HEK293T (cell line): ENCODE data around the gene LINC01488.

Experiments
- ARNT ChIP-seq: fragments of 450-650 bp; IDR thresholded peaks from 2 replicates; pipeline ENCODE4 v1.6.1; 2017; ENCODE audit warnings: mild to moderate bottlenecking
- BHLHE40 ChIP-seq: fragments of 450-650 bp; IDR thresholded peaks from 2 replicates; pipeline ENCODE4 v1.6.1; 2016; ENCODE audit warnings: mild to moderate bottlenecking, moderate library complexity, borderline replicate concordance
- CTBP1 ChIP-seq: fragments of 450-650 bp; IDR thresholded peaks from 2 replicates; pipeline ENCODE4 v1.6.1; 2016; ENCODE audit warnings: borderline replicate concordance
- FOXA1 ChIP-seq: fragments of 450-650 bp; IDR thresholded peaks from 2 replicates; pipeline ENCODE4 v1.6.1; 2016; ENCODE audit warnings: mild to moderate bottlenecking
- FOXK2 ChIP-seq: fragments of 450-650 bp; IDR thresholded peaks from 2 replicates; pipeline ENCODE4 v1.6.1; 2016; ENCODE audit warnings: mild to moderate bottlenecking
- HDGF ChIP-seq: fragments of 450-650 bp; IDR thresholded peaks from 2 replicates; pipeline ENCODE4 v1.6.1; 2017; ENCODE audit warnings: antibody characterized with exemption, borderline replicate concordance
- L3MBTL2 ChIP-seq: fragments of 450-650 bp; conservative IDR thresholded peaks from 2 replicates; pipeline ENCODE4 v1.6.1; 2016; ENCODE audit warnings: mild to moderate bottlenecking
- NFRKB ChIP-seq: fragments of 450-650 bp; IDR thresholded peaks from 2 replicates; pipeline ENCODE4 v1.6.1; 2016; ENCODE audit warnings: mild to moderate bottlenecking, moderate library complexity
- PKNOX1 ChIP-seq: fragments of 450-650 bp; IDR thresholded peaks from 2 replicates; pipeline ENCODE4 v1.6.1; 2016
- SP1 ChIP-seq: fragments of 450-650 bp; IDR thresholded peaks from 2 replicates; pipeline ENCODE4 v1.6.1; 2017
- ZNF384 ChIP-seq: fragments of 450-650 bp; IDR thresholded peaks from 2 replicates; pipeline ENCODE4 v1.6.1; 2016

GRCh38 chr11:69533296-69534165 lies 52.1 kb downstream of the LINC01488 start:
- TF ChIP-seq FOXA1 (no peak), HDGF (no peak), FOXK2 (no peak), ZNF384 (no peak), SP1 (no peak), CTBP1 (no peak), NFRKB (no peak), L3MBTL2 (no peak), ARNT (no peak), PKNOX1 (no peak), BHLHE40 (no peak)
